HG02870 (cell line): ENCODE measurements around the gene DBF4.
"Not testable (repeated sequence)": the region's sequence is repeated elsewhere in the genome, so short reads cannot be mapped to it uniquely, and the experiment has no call there.

ENCODE experiments used
- ATAC-seq: cut with Tn5 transposase; IDR thresholded peaks from one replicate; pipeline ENCODE4 v1.9.1; 2021; ENCODE audit warnings: mild to moderate bottlenecking, moderate library complexity; ENCODE audit not compliant: unreplicated experiment

Gene DBF4

GRCh38 chr7:87882151-87882937 is 6.1 kb downstream of the DBF4 start:
- no peak for ATAC-seq

- no peak for ATAC-seq
Measured at GRCh38 chr7:87885018-87885417, 8.7 kb downstream of the DBF4 start.

GRCh38 chr7:87886875-87887274 is 10.6 kb downstream of the DBF4 start:
- ATAC-seq = no peak

- ATAC-seq = no peak
Measured at GRCh38 chr7:87895363-87895762, 19.1 kb downstream of the DBF4 start.

GRCh38 chr7:87899255-87899654 is 23.0 kb downstream of the DBF4 start:
- ATAC-seq = no peak

GRCh38 chr7:87907136-87907906 is 31.0 kb downstream of the DBF4 start:
- not testable (repeated sequence) for ATAC-seq

- not testable (repeated sequence) for ATAC-seq
Measured at GRCh38 chr7:87908814-87909213, 32.5 kb downstream of the DBF4 start.

GRCh38 chr7:87912121-87912520 is 35.8 kb downstream of the DBF4 start:
- ATAC-seq = no peak

- ATAC-seq = no peak
Measured at GRCh38 chr7:87918740-87919139, 42.4 kb downstream of the DBF4 start.

GRCh38 chr7:87919875-87920274 is 43.6 kb downstream of the DBF4 start:
- no peak for ATAC-seq

- ATAC-seq = no peak
Measured at GRCh38 chr7:87920578-87920977, 44.3 kb downstream of the DBF4 start.

GRCh38 chr7:87922759-87923395 is 46.6 kb downstream of the DBF4 start:
- not testable (repeated sequence) for ATAC-seq

- ATAC-seq = peak; percentile 98
Measured at GRCh38 chr7:87926581-87927461, 50.5 kb downstream of the DBF4 start.

GRCh38 chr7:87933605-87933952 is 57.3 kb downstream of the DBF4 start:
- ATAC-seq = no peak

- peak; percentile 97 for ATAC-seq
Measured at GRCh38 chr7:87933953-87934698, 57.8 kb downstream of the DBF4 start, which contains the start of gene ADAM22. Gene ADAM22 (plus strand): TSS chr7:87934251. CDS start chr7:87934466, 215 bp downstream.

GRCh38 chr7:87934699-87935383 is 58.5 kb downstream of the DBF4 start:
- peak; percentile 2 for ATAC-seq

- no peak for ATAC-seq
Measured at GRCh38 chr7:87935384-87935706, 59.1 kb downstream of the DBF4 start.

- no peak for ATAC-seq
Measured at GRCh38 chr7:87941138-87941537, 64.8 kb downstream of the DBF4 start.

GRCh38 chr7:87944547-87944946 is 68.3 kb downstream of the DBF4 start:
- ATAC-seq = no peak

- not testable (repeated sequence) for ATAC-seq
Measured at GRCh38 chr7:87945926-87946325, 69.6 kb downstream of the DBF4 start.
